Caco-2 (cell line): ENCODE measurements around the gene EFHC2. TPM values are rescaled to one million over a fixed set of nuclear protein-coding genes. Genes with fewer than 3 reads are reported as not detected.

Experiments used
- BruUV-seq: library from RNA; stranded (reverse); fragments of 400-500 nt; replicated peaks from 2 replicates; lab custom pipeline; 2021; lab: Mats Ljungman, UMichigan
- CTCF ChIA-PET: fragments of 300-600 bp; sonication (Branson Sonifier 250); formaldehyde crosslinking; loops from one replicate; lab custom pipeline; 2022; ENCODE audit warnings: antibody characterized with exemption; lab: Charles Lee
- POLR2A ChIA-PET: fragments of 300-600 bp; sonication (Branson Sonifier 250); formaldehyde crosslinking; loops from one replicate; lab custom pipeline; 2022; ENCODE audit warnings: antibody characterized with exemption; lab: Charles Lee
- DNase-seq, 2 experiments: peaks; one replicate each; pipeline versions ENCODE4 v3.0.0 to v3.0.0-alpha.2; 2020 to 2022
- H3K27me3 ChIP-seq: replicated peaks from 2 replicates; pipeline ENCODE4 v1.6.0; 2011; ENCODE audit warnings: low read length; ENCODE audit not compliant: control insufficient read depth, insufficient read depth
- H3K36me3 ChIP-seq: 2 replicates; pipeline ENCODE4 v1.5.1; 2011; ENCODE audit warnings: low read length; ENCODE audit not compliant: control insufficient read depth, insufficient read depth
- H3K4me1 ChIP-seq: fragments of 250-450 bp; sonication (Bioruptor Pico); 2 replicates; pipeline ENCODE4 v1.5.1; 2020; ENCODE audit warnings: mild to moderate bottlenecking
- H3K4me3 ChIP-seq: 2 replicates; pipeline ENCODE4 v1.5.1; 2011; ENCODE audit warnings: low read depth, mild to moderate bottlenecking, control low read depth, low read length
- H3K9me3 ChIP-seq: fragments of 250-450 bp; sonication (Bioruptor Pico); 2 replicates; pipeline ENCODE4 v1.5.1; 2020; ENCODE audit warnings: mild to moderate bottlenecking, moderate library complexity
- H3K27ac Mint-ChIP-seq: one replicate; pipeline ENCODE4 v1.8.0; 2022; ENCODE audit warnings: mixed read lengths; ENCODE audit not compliant: unreplicated experiment
- H3K27me3 Mint-ChIP-seq: one replicate; pipeline ENCODE4 v1.8.0; 2022; ENCODE audit warnings: mixed read lengths; ENCODE audit not compliant: insufficient read depth, unreplicated experiment
- H3K36me3 Mint-ChIP-seq: one replicate; pipeline ENCODE4 v1.8.0; 2022; ENCODE audit warnings: mild to moderate bottlenecking, mixed read lengths; ENCODE audit not compliant: insufficient read depth, unreplicated experiment
- H3K4me1 Mint-ChIP-seq: one replicate; pipeline ENCODE4 v1.8.0; 2022; ENCODE audit warnings: low read depth, mixed read lengths; ENCODE audit not compliant: unreplicated experiment
- H3K4me3 Mint-ChIP-seq: one replicate; pipeline ENCODE4 v1.8.0; 2022; ENCODE audit warnings: mild to moderate bottlenecking, moderate library complexity, mixed read lengths; ENCODE audit not compliant: unreplicated experiment
- H3K9me3 Mint-ChIP-seq: one replicate; pipeline ENCODE4 v1.8.0; 2022; ENCODE audit warnings: mixed read lengths; ENCODE audit not compliant: unreplicated experiment
- CTCF ChIP-seq, 2 experiments: fragments of 200-600 bp in 1 of 2; IDR thresholded peaks; 1 replicate in 1 of 2; 2 replicates in 1 of 2; pipeline versions ENCODE4 v1.5.1 to v1.8.0; 2011 to 2022; ENCODE audit warnings: antibody characterized with exemption in 1 of 2, control low read depth in 1 of 2, inconsistent platforms in 1 of 2, low read depth in 1 of 2, low read length in 1 of 2, mild to moderate bottlenecking in 1 of 2, moderate library complexity in 1 of 2; ENCODE audit not compliant: insufficient read depth in 1 of 2, severe bottlenecking in 1 of 2, unreplicated experiment in 1 of 2
- intact Hi-C: fragments of 100-400 bp; cut with micrococcal nuclease; formaldehyde crosslinking; loops from one replicate; pipeline ENCODE4 v1.10.0; 2022; ENCODE audit not compliant: unreplicated experiment
- total RNA-seq: library from RNA; stranded (reverse); gene quantifications from 2 replicates; pipeline ENCODE4 v1.2.3, GENCODE V29; 2022

EFHC2 gene
- total RNA-seq, 1 experiment from 2014 or later, result not detected

- DNase-seq, result no peak
- BruUV-seq, result no TSS peak
- H3K36me3 ChIP-seq, result no peaks in the 10 kb centered on the region
- Mint-ChIP-seq H3K36me3 (peaks cover 6% of the 10 kb centered on the region), H3K4me1 (no peaks in the 10 kb centered on the region), H3K4me3 (no peak overlapping the region), H3K9me3 (no peaks in the 10 kb centered on the region), H3K27me3 (no peaks in the 10 kb centered on the region), H3K27ac (no peak overlapping the region)
- H3K27me3 ChIP-seq, result no peaks in the 10 kb centered on the region
- no peaks in the 10 kb centered on the region for H3K9me3 ChIP-seq
- no peaks in the 10 kb centered on the region for H3K4me1 ChIP-seq
- no peak for TF ChIP-seq CTCF (IDR thresholded peaks at IDR 0.05; ENCODE audit: insufficient read depth in 1 of 2, low read depth in 1 of 2, low read length in 1 of 2, severe bottlenecking in 1 of 2, unreplicated experiment in 1 of 2)
- intact Hi-C loops, result no loop called here
- POLR2A ChIA-PET, result no interaction called here
- CTCF ChIA-PET, result no interaction called here
- no peak overlapping the region for H3K4me3 ChIP-seq
Measured at GRCh38 chrX:44105228-44105913, 238.1 kb downstream of the EFHC2 start.

GRCh38 chrX:44104699-44105098, 238.8 kb downstream of the EFHC2 start:
- Mint-ChIP-seq H3K4me1 (no peaks in the 10 kb centered on the region), H3K27me3 (no peaks in the 10 kb centered on the region), H3K4me3 (no peak overlapping the region), H3K36me3 (peaks cover 6% of the 10 kb centered on the region), H3K27ac (no peak overlapping the region), H3K9me3 (no peaks in the 10 kb centered on the region)
- no peaks in the 10 kb centered on the region for H3K27me3 ChIP-seq
- H3K36me3 ChIP-seq, result no peaks in the 10 kb centered on the region
- DNase-seq, result no peak
- CTCF ChIA-PET, result no interaction called here
- no TSS peak for BruUV-seq
- intact Hi-C loops, result no loop called here
- no peaks in the 10 kb centered on the region for H3K9me3 ChIP-seq
- TF ChIP-seq CTCF (IDR thresholded peaks at IDR 0.05; ENCODE audit: insufficient read depth in 1 of 2, low read depth in 1 of 2, low read length in 1 of 2, severe bottlenecking in 1 of 2, unreplicated experiment in 1 of 2), result no peak
- H3K4me1 ChIP-seq, result no peaks in the 10 kb centered on the region
- POLR2A ChIA-PET, result no interaction called here
- no peak overlapping the region for H3K4me3 ChIP-seq

- no peak overlapping the region for H3K4me3 ChIP-seq
- no TSS peak for BruUV-seq
- POLR2A ChIA-PET, result no interaction called here
- H3K9me3 ChIP-seq, result no peaks in the 10 kb centered on the region
- Mint-ChIP-seq H3K36me3 (peaks cover 6% of the 10 kb centered on the region), H3K4me3 (no peak overlapping the region), H3K9me3 (no peaks in the 10 kb centered on the region), H3K27ac (no peak overlapping the region), H3K27me3 (no peaks in the 10 kb centered on the region), H3K4me1 (no peaks in the 10 kb centered on the region)
- no peak for TF ChIP-seq CTCF (IDR thresholded peaks at IDR 0.05; ENCODE audit: insufficient read depth in 1 of 2, low read depth in 1 of 2, low read length in 1 of 2, severe bottlenecking in 1 of 2, unreplicated experiment in 1 of 2)
- CTCF ChIA-PET, result no interaction called here
- no peaks in the 10 kb centered on the region for H3K36me3 ChIP-seq
- intact Hi-C loops, result no loop called here
- no peaks in the 10 kb centered on the region for H3K27me3 ChIP-seq
- H3K4me1 ChIP-seq, result no peaks in the 10 kb centered on the region
- no peak for DNase-seq
Measured at GRCh38 chrX:44101281-44101680, 242.2 kb downstream of the EFHC2 start.
